Glomerular visceral epithelial cell (primary cell): ENCODE data around the gene HTR3C.
A peak's percentile ranks its signal among the peaks of the same experiment; 100 is the strongest.
"Not testable (repeated sequence)": the region's sequence is repeated elsewhere in the genome, so short reads cannot be mapped to it uniquely, and the experiment has no call there.

ENCODE experiments used
- DNase-seq: peaks from one replicate; pipeline ENCODE4 v3.0.0-alpha.2; 2016; ENCODE audit errors: extremely low spot score

Gene HTR3C

GRCh38 chr3:184052767-184053166, at the start of gene HTR3C:
Gene HTR3C (plus strand): TSS chr3:184053047. CDS start chr3:184053081, 34 bp downstream.
- no peak for DNase-seq

DNA sequence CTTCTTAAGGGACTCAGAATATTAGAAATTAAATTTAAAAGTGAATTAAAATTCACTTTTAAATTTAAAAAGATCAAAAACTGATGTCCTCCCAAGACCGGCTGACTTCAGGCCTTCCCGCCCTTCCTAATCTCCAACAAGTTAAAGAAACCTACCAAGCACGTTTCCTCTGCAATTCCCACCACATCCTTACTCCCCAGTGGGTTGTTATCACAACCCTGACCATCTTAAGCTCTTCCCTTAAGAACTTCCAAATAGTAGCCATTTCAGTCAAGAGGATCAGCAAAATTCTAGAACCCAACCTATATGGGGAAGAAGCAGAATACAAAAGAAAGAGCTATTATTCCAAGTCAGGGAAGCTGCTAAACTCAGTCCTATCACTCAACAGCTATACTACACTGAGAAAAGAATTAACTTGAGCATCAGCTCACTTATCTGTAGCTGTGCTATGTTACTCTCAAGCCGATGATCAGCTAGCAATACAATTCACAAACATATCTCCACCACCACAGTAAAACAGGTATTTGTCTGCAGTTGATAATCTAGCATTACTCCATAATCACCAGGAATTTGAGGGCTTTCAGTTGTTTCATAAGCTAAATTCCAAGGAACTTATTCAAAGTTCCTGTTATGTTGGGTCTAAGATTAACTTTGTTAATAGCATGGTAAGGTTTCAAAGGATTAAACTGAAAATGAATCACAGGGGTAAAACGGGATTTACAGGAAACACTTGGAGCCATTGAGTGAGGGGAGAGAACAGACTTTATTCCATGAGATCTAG, 49.5 kb upstream of the HTR3C start:
- DNase-seq: peak; percentile 27

DNA sequence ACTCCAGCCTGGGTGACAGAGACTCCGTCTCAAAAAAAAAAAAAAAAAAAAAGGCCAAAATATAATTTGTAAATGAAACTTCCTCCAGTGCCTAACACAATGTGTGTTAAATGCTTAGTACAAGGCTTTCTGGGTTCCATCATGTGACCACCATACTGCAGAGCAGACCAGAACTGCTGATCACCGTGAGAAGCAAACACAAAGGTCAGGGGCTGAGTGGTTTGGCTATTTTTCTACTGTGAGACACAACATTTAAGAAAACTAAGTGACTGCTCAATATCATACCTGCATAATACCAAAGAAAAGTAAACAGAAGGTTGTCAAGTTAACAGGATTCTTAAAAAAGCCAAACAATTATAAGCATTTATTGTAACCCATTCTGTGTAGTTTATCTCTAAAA, 48.4 kb upstream of the HTR3C start:
- no peak for DNase-seq

DNA sequence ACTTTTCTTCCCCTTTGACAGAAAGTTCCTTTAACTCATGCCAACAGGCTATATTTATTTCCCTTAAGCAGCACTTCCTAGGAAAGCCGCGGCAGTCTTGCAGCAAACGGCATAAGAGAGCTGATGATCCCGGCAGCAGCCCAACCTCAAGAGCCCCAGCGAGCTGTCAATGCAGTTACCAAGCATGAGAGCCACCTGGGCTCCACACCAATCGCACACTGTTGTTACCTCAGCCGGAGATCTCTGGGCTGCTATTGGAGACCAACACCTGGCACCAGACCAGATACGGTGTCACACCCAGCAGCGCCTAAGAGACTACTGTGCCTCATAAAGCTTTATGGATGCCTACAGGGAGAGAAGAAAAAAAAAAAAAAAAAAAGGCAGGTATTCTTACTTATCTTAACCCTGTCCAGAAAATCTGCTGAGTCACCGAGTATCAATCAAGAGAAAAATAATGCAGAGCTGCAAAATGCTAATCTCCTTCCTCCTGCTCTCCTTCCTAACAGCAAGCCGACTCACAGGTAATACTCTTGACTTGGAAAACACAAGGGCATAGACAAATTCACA, 46.8 kb upstream of the HTR3C start:
- DNase-seq: peak; percentile 78

GRCh38 chr3:184007143-184007813, 45.6 kb upstream of the HTR3C start:
- not testable (repeated sequence) for DNase-seq

DNA sequence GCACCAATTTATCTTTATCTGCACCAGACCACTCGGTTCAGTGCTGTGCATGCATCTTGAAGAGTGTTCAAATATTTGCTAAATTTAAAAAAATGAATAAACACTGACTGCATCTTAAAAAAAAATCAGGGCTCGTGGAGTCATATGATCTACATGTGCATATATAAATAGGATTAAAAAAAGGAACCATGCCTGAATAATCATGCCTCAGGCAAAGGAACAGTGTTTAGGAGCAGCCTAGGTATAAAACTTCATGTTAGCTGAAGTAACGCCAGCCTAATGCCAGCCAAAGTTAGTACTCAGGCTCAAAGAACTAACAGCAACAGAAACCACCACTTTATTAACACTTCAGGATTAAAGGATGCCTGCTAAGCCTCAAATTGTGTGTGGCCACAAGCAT, 44.7 kb upstream of the HTR3C start:
- no peak for DNase-seq

DNA sequence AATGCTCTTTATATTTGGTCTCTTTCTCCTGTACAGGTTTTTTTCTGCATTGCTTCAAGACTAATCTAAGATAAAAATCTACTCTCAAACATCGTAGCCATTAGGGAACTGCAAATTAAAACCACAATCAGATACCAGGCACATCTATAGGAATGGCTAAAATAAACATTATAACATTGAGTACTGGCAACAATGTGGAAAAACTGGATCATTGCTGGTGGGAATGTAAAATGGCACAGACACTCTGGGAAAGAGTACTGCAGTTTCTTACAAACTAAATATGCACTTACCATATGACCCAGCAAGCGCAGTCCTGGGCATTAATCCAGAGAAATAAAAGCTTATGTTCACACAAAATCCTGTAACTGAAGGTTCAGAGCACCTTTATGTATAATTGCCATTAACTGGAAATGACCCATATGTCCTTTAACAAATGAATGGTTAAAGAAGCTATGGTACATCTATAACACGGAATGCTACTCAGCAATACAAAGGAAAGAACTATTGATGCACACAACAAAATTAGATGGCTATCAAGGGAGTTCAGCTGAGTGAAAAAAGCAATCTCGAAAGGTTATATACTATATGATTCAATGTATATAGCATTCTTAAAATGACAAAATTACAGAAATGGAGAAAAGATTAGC, 41.5 kb upstream of the HTR3C start:
- no peak for DNase-seq

- no peak for DNase-seq
These were observed 40.6 kb upstream of the HTR3C start for GRCh38 chr3:184011937-184012889.

GRCh38 chr3:184015381-184016019, 37.3 kb upstream of the HTR3C start:
- DNase-seq: no peak

DNA sequence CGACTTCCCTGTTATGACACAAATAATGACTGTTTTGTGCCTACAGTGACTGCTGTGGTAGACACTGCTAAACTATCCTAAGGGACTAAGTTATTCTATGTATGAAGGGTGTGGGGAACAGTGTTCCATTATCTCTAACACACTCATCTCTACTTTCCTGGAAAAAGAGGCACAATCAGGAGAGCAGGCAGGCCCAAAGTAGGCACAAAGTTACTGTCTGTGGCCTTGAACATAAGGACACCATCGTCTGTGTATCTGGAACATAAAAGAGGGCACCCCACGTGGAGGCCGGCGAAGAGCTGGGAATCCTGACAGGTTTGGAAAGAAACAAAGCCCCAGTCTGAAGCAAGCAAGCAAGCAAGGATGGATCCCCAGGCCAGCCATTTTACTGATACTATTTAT, 36.7 kb upstream of the HTR3C start:
- no peak for DNase-seq

- peak; percentile 71 for DNase-seq
These were observed 35.8 kb upstream of the HTR3C start for GRCh38 chr3:184016811-184017671.

- peak; percentile 91 for DNase-seq
These were observed 35.0 kb upstream of the HTR3C start, which contains the start of gene ABCC5 for GRCh38 chr3:184017672-184018423. Gene ABCC5 (minus strand): TSS chr3:184017884. CDS start chr3:184014392, 3,492 bp downstream.

GRCh38 chr3:184018424-184018973, 34.3 kb upstream of the HTR3C start:
- DNase-seq: no peak

GRCh38 chr3:184022323-184022722, 30.5 kb upstream of the HTR3C start:
- no peak for DNase-seq

DNA sequence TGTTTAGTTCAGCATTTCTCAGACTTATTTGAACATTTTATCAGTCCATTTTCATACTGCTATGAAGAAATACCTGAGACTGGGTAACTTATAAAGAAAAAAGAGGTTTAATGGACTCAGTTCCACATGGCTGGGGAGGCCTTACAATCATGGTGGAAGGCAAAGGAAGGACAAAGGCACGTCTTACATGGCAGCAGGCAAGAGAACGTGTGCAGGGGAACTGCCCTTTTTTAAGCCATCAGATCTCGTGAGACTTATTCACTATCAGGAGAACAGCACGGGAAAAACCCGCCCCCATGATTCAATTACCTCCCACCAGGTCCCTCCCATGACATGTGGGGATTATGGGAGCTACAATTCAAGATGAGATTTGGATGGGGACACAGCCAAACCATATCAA, 27.6 kb upstream of the HTR3C start:
- not testable (repeated sequence) for DNase-seq

GRCh38 chr3:184028275-184028890, 24.5 kb upstream of the HTR3C start:
- not testable (repeated sequence) for DNase-seq

- DNase-seq: no peak
These were observed 23.4 kb upstream of the HTR3C start for GRCh38 chr3:184029443-184029842.

GRCh38 chr3:184030536-184030935, 22.3 kb upstream of the HTR3C start:
- DNase-seq: no peak
